HepG2 (cell line): ENCODE results near the gene NOVA2. TPM values are rescaled to one million over a fixed set of nuclear protein-coding genes. Genes with fewer than 3 reads are reported as not detected.

Experiments used
- ARNT ChIP-seq: fragments of 450-650 bp; IDR thresholded peaks from 2 replicates; pipeline ENCODE4 v1.6.1; 2017
- ATF6 ChIP-seq: sonication (generic); formaldehyde crosslinking; conservative IDR thresholded peaks from 2 replicates; pipeline ENCODE4 v1.4.0; 2020; ENCODE audit warnings: missing genetic modification reagents
- ATM ChIP-seq: fragments of 450-650 bp; IDR thresholded peaks from 2 replicates; pipeline ENCODE4 v1.7.1; 2017; ENCODE audit warnings: mild to moderate bottlenecking, borderline replicate concordance
- HCFC1 ChIP-seq: fragments of 150-350 bp; IDR thresholded peaks from 2 replicates; pipeline ENCODE4 v1.6.1; 2014; ENCODE audit warnings: low read depth, low read length
- HMGXB4 ChIP-seq, 2 experiments: sonication (generic) in 1 of 2; formaldehyde crosslinking in 1 of 2; IDR thresholded peaks; 2 replicates each; pipeline versions ENCODE4 v1.4.0 to v1.6.1; 2018 to 2020; ENCODE audit warnings: missing genetic modification reagents in 2 of 2, borderline replicate concordance in 1 of 2, low read depth in 1 of 2, mild to moderate bottlenecking in 1 of 2, missing biosample characterization in 1 of 2
- KDM5B ChIP-seq: sonication (generic); formaldehyde crosslinking; IDR thresholded peaks from 2 replicates; pipeline ENCODE4 v1.4.0; 2020; ENCODE audit warnings: missing genetic modification reagents, mild to moderate bottlenecking, borderline replicate concordance
- KLF12 ChIP-seq: sonication (generic); formaldehyde crosslinking; IDR thresholded peaks from 2 replicates; pipeline ENCODE4 v1.4.0; 2020; ENCODE audit warnings: missing genetic modification reagents, borderline replicate concordance
- KMT2A ChIP-seq: sonication (generic); formaldehyde crosslinking; IDR thresholded peaks from 2 replicates; pipeline ENCODE4 v1.4.0; 2020; ENCODE audit warnings: missing genetic modification reagents
- SMAD1 ChIP-seq: sonication (generic); formaldehyde crosslinking; IDR thresholded peaks from 2 replicates; pipeline ENCODE4 v1.4.0; 2020; ENCODE audit warnings: missing genetic modification reagents, low read depth, mild to moderate bottlenecking, borderline replicate concordance
- SOX5 ChIP-seq: IDR thresholded peaks from 2 replicates; pipeline ENCODE4 v1.6.1; 2016; ENCODE audit warnings: borderline replicate concordance
- TOE1 ChIP-seq: sonication (generic); formaldehyde crosslinking; IDR thresholded peaks from 2 replicates; pipeline ENCODE4 v1.4.0; 2020; ENCODE audit warnings: mild to moderate bottlenecking, missing genetic modification reagents
- ZNF160 ChIP-seq: sonication (generic); formaldehyde crosslinking; IDR thresholded peaks from 2 replicates; pipeline ENCODE4 v1.8.0; 2022; ENCODE audit warnings: mild to moderate bottlenecking, inconsistent platforms, missing genetic modification reagents
- ZNF572 ChIP-seq: sonication (generic); formaldehyde crosslinking; IDR thresholded peaks from 2 replicates; pipeline ENCODE4 v1.5.1; 2020; ENCODE audit warnings: mild to moderate bottlenecking, missing genetic modification reagents
- ZNF724P ChIP-seq: sonication (generic); formaldehyde crosslinking; IDR thresholded peaks from 2 replicates; pipeline ENCODE4 v1.8.0; 2022; ENCODE audit warnings: missing genetic modification reagents, borderline replicate concordance
- ZNF770 ChIP-seq: sonication (generic); formaldehyde crosslinking; IDR thresholded peaks from 2 replicates; pipeline ENCODE4 v1.5.0; 2020; ENCODE audit warnings: mild to moderate bottlenecking, missing genetic modification reagents
- ZNF839 ChIP-seq: sonication (generic); formaldehyde crosslinking; IDR thresholded peaks from 2 replicates; pipeline ENCODE4 v1.4.0; 2020; ENCODE audit warnings: missing genetic modification reagents, mild to moderate bottlenecking, borderline replicate concordance
- polyA plus RNA-seq, 8 experiments: library from polyadenylated mRNA; depleted of rRNA in 3 of 8; stranded (reverse) in 7 of 8; unstranded in 1 of 8; fragments of >200 nt; fragmentation: Illumina TruSeq in 4 of 8; extraction: Trizol in 4 of 8; gene quantifications; 2 replicates each; pipeline versions ENCODE4 v1.2.1 to v1.2.3, GENCODE V29; 2011 to 2016; ENCODE audit warnings: low read depth in 4 of 8, missing spikeins in 1 of 8, mixed read lengths in 1 of 8; ENCODE audit not compliant: insufficient read depth in 1 of 8
- total RNA-seq, 5 experiments: library from RNA; depleted of rRNA; stranded (reverse); fragments of >200 nt; fragmentation: Illumina TruSeq; extraction: Trizol; gene quantifications; 2 replicates each; pipeline ENCODE4 v1.2.3, GENCODE V29; 2016; ENCODE audit warnings: low read depth in 1 of 5
- TF ChIP-seq, protein P1 (sequence below): sonication (generic); formaldehyde crosslinking; IDR thresholded peaks from 2 replicates; pipeline ENCODE4 v1.8.0; 2022; ENCODE audit warnings: mild to moderate bottlenecking, missing genetic modification reagents

The NOVA2 gene
- total and polyA plus RNA-seq, 2 of the 13 experiments (the other 11 are each of a cell fraction or from before 2014, with no cell fraction given), result not detected

DNA sequence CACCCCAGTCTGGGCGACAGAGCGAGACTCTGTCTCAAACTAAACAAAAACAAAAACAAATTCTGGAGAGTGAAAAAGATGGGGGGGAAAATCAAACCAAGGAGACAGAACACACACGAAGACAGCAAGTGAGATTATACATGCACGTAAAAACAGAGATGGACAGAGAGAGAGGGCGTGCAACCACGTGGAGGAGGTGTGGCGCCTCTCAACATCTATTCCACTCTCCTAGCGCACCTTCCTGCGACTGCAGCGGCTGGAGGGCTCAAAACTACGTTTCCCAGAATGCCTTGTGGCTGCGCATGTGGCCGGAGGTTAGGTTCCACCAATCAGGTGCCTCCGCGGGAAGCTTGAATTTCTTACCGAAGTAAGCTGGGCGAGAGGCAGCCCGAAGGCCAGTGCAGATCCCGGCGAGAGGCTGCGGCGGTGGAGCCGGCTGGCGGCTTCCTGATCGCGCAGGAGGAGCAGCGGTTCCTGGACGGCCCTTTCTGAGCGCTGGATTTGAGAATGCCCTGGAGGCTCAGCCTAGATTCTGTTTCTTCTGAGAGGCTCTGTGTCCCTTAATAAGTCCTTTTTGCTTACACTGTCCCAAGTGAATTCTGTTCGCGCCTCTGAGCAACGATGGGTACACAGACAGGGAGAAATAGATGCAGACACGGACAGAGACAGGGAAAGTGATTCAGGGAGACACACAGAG lies 46.0 kb downstream of the NOVA2 start (continued):
- TF ChIP-seq ZNF839 (CRISPR knock-in tag) (no peak), SMAD1 (CRISPR knock-in tag) (no peak), KDM5B (peak; percentile 31; the same call in 1 of the 2 replicates), ATM (no peak), KLF12 (CRISPR knock-in tag) (no peak), ARNT (no peak), ZNF160 (CRISPR knock-in tag) (no peak; the same call in 1 of the 2 replicates), HMGXB4 (CRISPR knock-in tag; IDR thresholded peaks at IDR 0.05; ENCODE audit: borderline replicate concordance in 1 of 2, low read depth in 1 of 2) (no peak), HCFC1 (peak; percentile 95), ATF6 (CRISPR knock-in tag) (no peak), ZNF724P (CRISPR knock-in tag) (0 out of 2 replicates have a peak, but pooled peaks have one; percentile 32), TOE1 (CRISPR knock-in tag) (no peak), KMT2A (CRISPR knock-in tag) (peak; percentile 61; the same call in 1 of the 2 replicates), SOX5 (CRISPR knock-in tag) (peak; percentile 27; the same call in 1 of the 2 replicates), ZNF770 (CRISPR knock-in tag) (no peak), ZNF572 (CRISPR knock-in tag) (no peak)
- TF ChIP-seq, protein P1, sequence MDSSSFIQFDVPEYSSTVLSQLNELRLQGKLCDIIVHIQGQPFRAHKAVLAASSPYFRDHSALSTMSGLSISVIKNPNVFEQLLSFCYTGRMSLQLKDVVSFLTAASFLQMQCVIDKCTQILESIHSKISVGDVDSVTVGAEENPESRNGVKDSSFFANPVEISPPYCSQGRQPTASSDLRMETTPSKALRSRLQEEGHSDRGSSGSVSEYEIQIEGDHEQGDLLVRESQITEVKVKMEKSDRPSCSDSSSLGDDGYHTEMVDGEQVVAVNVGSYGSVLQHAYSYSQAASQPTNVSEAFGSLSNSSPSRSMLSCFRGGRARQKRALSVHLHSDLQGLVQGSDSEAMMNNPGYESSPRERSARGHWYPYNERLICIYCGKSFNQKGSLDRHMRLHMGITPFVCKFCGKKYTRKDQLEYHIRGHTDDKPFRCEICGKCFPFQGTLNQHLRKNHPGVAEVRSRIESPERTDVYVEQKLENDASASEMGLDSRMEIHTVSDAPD (CRISPR knock-in tag), result 0 out of 2 replicates have a peak, but pooled peaks have one; percentile 31
